HCT116 (cell line): Measurements from ENCODE around the gene PIP5KL1. TPM values are rescaled to one million over a fixed set of nuclear protein-coding genes. Genes with fewer than 3 reads are reported as not detected.
A peak's percentile ranks its signal among the peaks of the same experiment; 100 is the strongest.

Experiments used
- ATAC-seq: fragments of 200-7000 bp; cut with Tn5 transposase; 2 replicates; pipeline ENCODE4 v1.9.1; 2020; ENCODE audit warnings: mild to moderate bottlenecking, moderate library complexity
- BruUV-seq: library from RNA; stranded (reverse); fragments of 400-500 nt; replicated peaks from 2 replicates; lab custom pipeline; 2021; lab: Mats Ljungman, UMichigan
- CTCF ChIA-PET: fragments of 300-600 bp; sonication (Branson Sonifier 250); formaldehyde crosslinking; loops from one replicate; lab custom pipeline; 2021; ENCODE audit warnings: antibody characterized with exemption; lab: Charles Lee
- POLR2A ChIA-PET: fragments of 300-600, 350-600 bp; sonication (Branson Sonifier 250); formaldehyde crosslinking; loops from one replicate; lab custom pipeline; 2021; ENCODE audit warnings: antibody characterized with exemption; lab: Charles Lee
- RAD21 ChIA-PET, 2 experiments: fragments of 300-600 bp; sonication (Branson Sonifier 250); formaldehyde crosslinking; loops; one replicate each; lab custom pipeline; 2023; ENCODE audit warnings: low total read pairs in 2 of 2; ENCODE audit not compliant: uncharacterized antibody in 2 of 2, unreplicated experiment in 2 of 2, low non-redundant PET in 1 of 2; lab: Charles Lee
- DNase-seq: peaks from one replicate; pipeline ENCODE4 v3.0.0-alpha.2; 2010; ENCODE audit warnings: low read depth, low spot score
- H2AFZ ChIP-seq: fragments of 200-600 bp; shearing (Covaris generic), sonication (generic); 2 replicates; pipeline ENCODE4 v1.6.1; 2017; ENCODE audit warnings: low read depth, mixed run types, mixed read lengths, antibody characterized with exemption, low read length; ENCODE audit not compliant: poor library complexity, severe bottlenecking
- H3K27ac ChIP-seq: 2 replicates; pipeline ENCODE4 v1.5.1; 2012; ENCODE audit warnings: low read depth, low read length
- H3K27me3 ChIP-seq: fragments of 200-600 bp; sonication (generic); 2 replicates; pipeline ENCODE4 v1.6.1; 2016; ENCODE audit warnings: mixed run types, low read length, mixed read lengths; ENCODE audit not compliant: insufficient read depth
- H3K36me3 ChIP-seq, 2 experiments: fragments of 200-500 bp in 1 of 2; fragments of 200-600 bp in 1 of 2; sonication (Bioruptor generic) in 1 of 2; sonication (generic) in 1 of 2; 2 replicates each; pipeline versions ENCODE4 v1.5.1 to v1.6.1; 2014 to 2016; ENCODE audit warnings: low read length in 2 of 2, inconsistent platforms in 1 of 2, mixed read lengths in 1 of 2, mixed run types in 1 of 2; ENCODE audit not compliant: insufficient read depth in 2 of 2, control insufficient read depth in 1 of 2
- H3K4me1 ChIP-seq, 2 experiments: fragments of 200-600 bp in 1 of 2; sonication (generic) in 1 of 2; 2 replicates each; pipeline versions ENCODE4 v1.5.1 to v1.6.1; 2012 to 2017; ENCODE audit warnings: low read length in 2 of 2, inconsistent platforms in 1 of 2, mild to moderate bottlenecking in 1 of 2, mixed read lengths in 1 of 2, mixed run types in 1 of 2, moderate library complexity in 1 of 2; ENCODE audit not compliant: insufficient read depth in 2 of 2, control insufficient read depth in 1 of 2
- H3K4me2 ChIP-seq: fragments of 200-600 bp; sonication (generic); 2 replicates; pipeline ENCODE4 v1.6.1; 2017; ENCODE audit warnings: mixed run types, low read length, mixed read lengths
- H3K4me3 ChIP-seq, 2 experiments: fragments of 200-600 bp in 1 of 2; sonication (generic) in 1 of 2; replicated peaks in 1 of 2; 2 replicates each; pipeline ENCODE4 v1.5.1; 2011 to 2016; ENCODE audit warnings: low read length in 2 of 2, control low read depth in 1 of 2, low read depth in 1 of 2, mild to moderate bottlenecking in 1 of 2, mixed read lengths in 1 of 2, mixed run types in 1 of 2
- H3K79me2 ChIP-seq: fragments of 200-600 bp; sonication (generic); 2 replicates; pipeline ENCODE4 v1.6.1; 2017; ENCODE audit warnings: mild to moderate bottlenecking, mixed run types, low read length, moderate library complexity, mixed read lengths; ENCODE audit not compliant: insufficient read depth
- H3K9ac ChIP-seq: fragments of 200-600 bp; sonication (generic); 2 replicates; pipeline ENCODE4 v1.6.1; 2016; ENCODE audit warnings: low read length, mixed read lengths
- H3K9me2 ChIP-seq: fragments of 200-600 bp; sonication (generic), shearing (Covaris generic); 2 replicates; pipeline ENCODE4 v1.6.1; 2017; ENCODE audit warnings: mixed run types, mild to moderate bottlenecking, moderate library complexity; ENCODE audit not compliant: insufficient read depth
- H3K9me3 ChIP-seq, 2 experiments: fragments of 200-500 bp in 1 of 2; fragments of 200-600 bp in 1 of 2; sonication (Bioruptor generic) in 1 of 2; sonication (generic) in 1 of 2; 2 replicates each; pipeline ENCODE4 v1.6.1; 2014 to 2017; ENCODE audit warnings: low read length in 2 of 2, mixed read lengths in 2 of 2, inconsistent platforms in 1 of 2, low read depth in 1 of 2, mild to moderate bottlenecking in 1 of 2, mixed run types in 1 of 2, moderate library complexity in 1 of 2; ENCODE audit not compliant: control insufficient read depth in 1 of 2, insufficient read depth in 1 of 2
- H4K20me1 ChIP-seq: fragments of 200-600 bp; sonication (generic), shearing (Covaris generic); 2 replicates; pipeline ENCODE4 v1.6.1; 2017; ENCODE audit warnings: mixed run types, mild to moderate bottlenecking, moderate library complexity; ENCODE audit not compliant: insufficient read depth
- CBX3 ChIP-seq: IDR thresholded peaks from 2 replicates; pipeline ENCODE4 v1.6.1; 2012; ENCODE audit warnings: low read depth
- CEBPB ChIP-seq: IDR thresholded peaks from 2 replicates; pipeline ENCODE4 v1.6.1; 2012; ENCODE audit warnings: low read depth
- EGR1 ChIP-seq: IDR thresholded peaks from 2 replicates; pipeline ENCODE4 v1.6.1; 2012; ENCODE audit warnings: low read depth
- ELF1 ChIP-seq: IDR thresholded peaks from 2 replicates; pipeline ENCODE4 v1.6.1; 2012; ENCODE audit warnings: low read depth, borderline replicate concordance
- EZH2phosphoT487 ChIP-seq: fragments of 200-600 bp; IDR thresholded peaks from 2 replicates; pipeline ENCODE4 v1.6.1; 2018; ENCODE audit warnings: antibody characterized with exemption, borderline replicate concordance
- FOSL1 ChIP-seq: IDR thresholded peaks from 2 replicates; pipeline ENCODE4 v1.6.1; 2012; ENCODE audit warnings: low read depth
- JUND ChIP-seq: IDR thresholded peaks from 2 replicates; pipeline ENCODE4 v1.6.1; 2012
- POLR2A ChIP-seq: IDR thresholded peaks from 2 replicates; pipeline ENCODE4 v1.7.0; 2011; ENCODE audit warnings: borderline replicate concordance; ENCODE audit not compliant: insufficient read depth, insufficient read length; ENCODE audit errors: extremely low read depth
- POLR2AphosphoS5 ChIP-seq: IDR thresholded peaks from 2 replicates; pipeline ENCODE4 v1.6.1; 2011; ENCODE audit warnings: mild to moderate bottlenecking, low read depth, low read length, moderate library complexity
- RAD21 ChIP-seq: IDR thresholded peaks from 2 replicates; pipeline ENCODE4 v1.6.1; 2012; ENCODE audit warnings: low read depth, mild to moderate bottlenecking
- SP1 ChIP-seq: IDR thresholded peaks from 2 replicates; pipeline ENCODE4 v1.6.1; 2012; ENCODE audit warnings: low read depth
- SRF ChIP-seq: IDR thresholded peaks from 2 replicates; pipeline ENCODE4 v1.6.1; 2012; ENCODE audit warnings: low read depth
- YY1 ChIP-seq: IDR thresholded peaks from 2 replicates; pipeline ENCODE4 v1.6.1; 2011; ENCODE audit warnings: low read length, low read depth, moderate library complexity, mild to moderate bottlenecking; ENCODE audit not compliant: insufficient replicate concordance; ENCODE audit errors: extremely low read depth
- ZBTB33 ChIP-seq: IDR thresholded peaks from 2 replicates; pipeline ENCODE4 v1.6.1; 2011; ENCODE audit warnings: mild to moderate bottlenecking, low read length, moderate library complexity; ENCODE audit not compliant: insufficient replicate concordance; ENCODE audit errors: extremely low read depth
- ZFX ChIP-seq: fragments of 450-650 bp; IDR thresholded peaks from 2 replicates; pipeline ENCODE4 v1.6.1; 2017
- intact Hi-C: fragments of 100-400 bp; cut with micrococcal nuclease; formaldehyde crosslinking; loops from 2 replicates; pipeline ENCODE4 v1.10.0; 2022
- total RNA-seq: library from RNA; stranded (reverse); gene quantifications from one replicate; pipeline ENCODE4 v1.2.1, GENCODE V29; 2021; ENCODE audit not compliant: unreplicated experiment
- TF ChIP-seq, protein P1 (sequence below): IDR thresholded peaks from 2 replicates; pipeline ENCODE4 v1.6.1; 2012

PIP5KL1 gene
- total RNA-seq, 1 experiment from 2014 or later = 37.6 TPM

DNA sequence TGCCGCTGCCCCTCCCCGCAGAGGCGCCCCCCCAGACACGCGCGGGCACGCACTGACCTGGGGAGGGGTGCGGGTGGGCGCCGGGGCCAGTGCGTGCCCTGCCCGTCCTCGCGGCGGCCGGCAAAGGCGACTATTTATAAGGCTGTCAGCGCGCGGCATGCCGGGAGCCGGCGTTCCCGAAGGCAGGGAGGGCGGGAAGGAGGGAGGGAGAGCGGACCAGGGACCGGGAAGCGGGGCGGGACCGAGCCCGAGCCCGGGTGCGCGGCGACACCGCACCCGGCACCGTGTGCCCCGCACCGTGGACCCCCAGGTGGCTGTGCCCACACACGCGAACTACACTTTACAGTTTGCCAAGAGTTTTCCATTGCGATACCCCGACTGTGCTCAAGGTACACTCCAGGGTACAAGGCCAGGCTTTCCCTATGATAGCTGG is 53.0 kb downstream of the PIP5KL1 start, which contains the start of gene AK1:
Gene AK1 (minus strand): TSS at position 110 of the 433 bp plus-strand sequence. CDS start 3,058 bp downstream, outside the sequence.
- Histone ChIP-seq H2AFZ (no peak within 1 kb of the TSS), H3K9me3 (no peaks in the 10 kb centered on the region), H3K4me3 (peak within 1 kb of the TSS; percentile 58 to 68), H3K4me1 (peaks cover 14 to 48% of the 10 kb centered on the region in 2 experiments), H3K27ac (peak within 1 kb of the TSS; percentile 45), H3K79me2 (no peaks in the 10 kb centered on the region; the same call in 1 of the 2 replicates), H3K9me2 (no peaks in the 10 kb centered on the region), H3K4me2 (peak within 1 kb of the TSS; percentile 89), H3K9ac (peak within 1 kb of the TSS; percentile 70), H3K27me3 (no peaks in the 10 kb centered on the region)
- ATAC-seq (peak; percentile 86), DNase-seq (no peak)
- no TSS peak for BruUV-seq
- RAD21 ChIA-PET = no interaction called here
- CTCF ChIA-PET = interaction anchor here (1.0 to 2.2 kb wide), 2 partner anchors 7 to 41 kb away, joined by 3 to 4 read pairs; no protein-coding TSS in a partner anchor
- TF ChIP-seq JUND = no peak
- no peak for TF ChIP-seq EZH2phosphoT487
- TF ChIP-seq POLR2AphosphoS5 = peak; percentile 80
- TF ChIP-seq CBX3 = no peak
- TF ChIP-seq POLR2A = peak; percentile 49
- no peak for TF ChIP-seq YY1
- TF ChIP-seq, protein P1, sequence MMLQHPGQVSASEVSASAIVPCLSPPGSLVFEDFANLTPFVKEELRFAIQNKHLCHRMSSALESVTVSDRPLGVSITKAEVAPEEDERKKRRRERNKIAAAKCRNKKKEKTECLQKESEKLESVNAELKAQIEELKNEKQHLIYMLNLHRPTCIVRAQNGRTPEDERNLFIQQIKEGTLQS = no peak
- TF ChIP-seq, all 23 proteins: peak for 2
- POLR2A ChIA-PET = no interaction called here
- H3K36me3 ChIP-seq = no peaks in the 10 kb centered on the region
- H4K20me1 ChIP-seq = no peaks in the 10 kb centered on the region
- intact Hi-C loops = no loop called here

DNA sequence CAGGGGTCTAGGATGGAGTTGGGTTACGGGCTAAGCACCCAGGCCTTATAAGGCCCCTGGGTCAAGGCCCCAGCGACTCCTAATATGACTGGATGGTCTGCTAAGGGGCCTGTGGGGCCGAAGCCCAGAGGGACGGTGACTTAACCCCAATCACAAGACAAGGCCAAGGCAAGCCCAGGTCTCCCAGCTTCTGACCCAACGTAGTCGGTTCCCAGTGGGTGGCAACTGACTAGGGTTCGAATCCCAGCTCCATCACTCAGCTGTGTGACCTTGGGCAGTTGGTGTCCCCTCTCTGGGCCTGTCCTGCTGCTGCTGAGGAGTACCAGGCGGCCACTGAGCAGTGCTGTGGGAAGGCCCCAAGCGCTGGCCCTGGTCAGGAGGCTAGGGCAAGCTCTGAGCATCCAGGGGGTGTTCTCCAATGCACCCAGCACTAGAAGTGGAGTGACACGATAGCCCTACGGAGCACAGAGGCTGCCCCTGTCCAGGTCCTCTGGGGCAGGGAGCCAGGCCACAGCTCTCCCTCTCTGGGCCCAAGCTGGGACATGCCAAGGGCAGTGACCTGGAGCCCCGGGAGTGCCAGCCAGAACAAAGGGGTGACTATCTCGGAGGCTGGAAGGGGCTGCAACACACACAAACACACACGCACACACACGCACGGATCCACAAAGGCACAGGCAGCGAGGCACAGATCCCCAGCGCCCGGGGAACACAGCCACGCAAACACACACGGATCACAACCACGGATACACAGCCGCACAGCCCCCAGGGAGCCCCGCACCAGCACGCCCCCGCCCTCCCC is 53.6 kb downstream of the PIP5KL1 start:
- H2AFZ ChIP-seq = no peak overlapping the region
- CTCF ChIA-PET = interaction anchor here (1.0 kb wide), 1 partner anchor 41 kb away, joined by 3 read pairs; no protein-coding TSS in a partner anchor
- peak overlapping the region; percentile 70 for H3K9ac ChIP-seq
- DNase-seq (no peak), ATAC-seq (peak; percentile 35)
- H3K4me3 ChIP-seq = peak overlapping the region; percentile 58 to 68
- no peaks in the 10 kb centered on the region for H3K36me3 ChIP-seq
- H3K27me3 ChIP-seq = no peaks in the 10 kb centered on the region
- intact Hi-C loops = no loop called here
- POLR2A ChIA-PET = interaction anchor here (0.7 to 1.1 kb wide), 3 partner anchors 12 to 40 kb away, joined by 3 to 4 read pairs (median 3); partner anchors contain the start of gene ST6GALNAC4
- H3K9me2 ChIP-seq = no peaks in the 10 kb centered on the region
- peak overlapping the region; percentile 45 for H3K27ac ChIP-seq
- peaks cover 12 to 42% of the 10 kb centered on the region in 2 experiments for H3K4me1 ChIP-seq
- peak overlapping the region; percentile 89 for H3K4me2 ChIP-seq
- H4K20me1 ChIP-seq = no peaks in the 10 kb centered on the region
- TF ChIP-seq EGR1 (no peak), POLR2A (no peak), RAD21 (no peak), SP1 (no peak), ELF1 (no peak), CEBPB (no peak), FOSL1 (no peak), YY1 (no peak), ZFX (no peak), SRF (no peak), ZBTB33 (no peak)
- H3K79me2 ChIP-seq = no peaks in the 10 kb centered on the region; the same call in 1 of the 2 replicates
- RAD21 ChIA-PET = no interaction called here
- TSS peak; percentile 75 for BruUV-seq
- H3K9me3 ChIP-seq = no peaks in the 10 kb centered on the region
